ENCODE results near the gene IL13.

DNA sequence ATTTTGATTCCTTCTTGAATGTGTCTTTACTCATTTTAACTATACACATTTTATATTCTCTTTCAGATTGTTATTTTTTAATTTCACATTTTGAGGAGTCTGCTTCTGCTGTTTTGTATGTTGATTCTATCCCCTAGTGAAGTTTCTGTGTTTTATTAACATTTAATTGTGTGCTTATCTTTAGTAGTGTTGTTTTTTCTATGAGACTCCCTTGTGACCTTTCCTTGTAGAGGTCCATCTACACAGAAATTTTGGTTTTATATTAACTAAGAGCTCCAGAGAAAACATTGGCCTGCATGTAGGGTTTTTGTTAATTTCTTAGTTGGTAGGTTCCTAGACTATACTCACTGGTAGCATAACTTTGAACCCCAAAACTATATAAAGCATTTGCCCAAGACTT lies 35.4 kb upstream of the IL13 start:
- TF ChIP-seq ZNF274 (IDR thresholded peaks at IDR 0.05; ENCODE audit: low read depth, low read length) (no peak), YY1 (IDR thresholded peaks at IDR 0.05; ENCODE audit: insufficient read depth, insufficient read length) (no peak), SUZ12 (IDR thresholded peaks at IDR 0.05; ENCODE audit: extremely low read depth, insufficient read depth, insufficient read length) (no peak)
